Measurements from ENCODE around the gene ATG7. TPM values are rescaled to one million over a fixed set of nuclear protein-coding genes. Genes with fewer than 3 reads are reported as not detected.

The ATG7 gene
- polyA plus RNA-seq, 2 of the 4 experiments (the other 2 are of a cell fraction) = 27.2 to 41.2 TPM

GRCh38 chr3:11224010-11224409 lies 48.2 kb upstream of the ATG7 start (continued):
- TF ChIP-seq E2F6 (IDR thresholded peaks at IDR 0.05; ENCODE audit: borderline replicate concordance, low read depth) (no peak), EHF (CRISPR knock-in tag; IDR thresholded peaks at IDR 0.05) (no peak), SMC3 (IDR thresholded peaks at IDR 0.05) (no peak), NFE2L2 (conservative IDR thresholded peaks at IDR 0.05; ENCODE audit: low read length) (no peak)

GRCh38 chr3:11224870-11225229 lies 47.3 kb upstream of the ATG7 start:
- ChIA-PET POLR2A (no interaction called here), CTCF (interaction anchor here (0.9 to 3.7 kb wide), 4 partner anchors 10 to 71 kb away, joined by 3 to 13 read pairs (median 5); partner anchors contain the start of gene HRH1)
- ATAC-seq (0 out of 6 replicates have a peak, but pooled peaks of 1 of the 2 experiments have one; percentile 8), FAIRE-seq (no peak), DNase-seq (ENCODE audit: low read depth in 1 of 2, low spot score in 1 of 2) (no peak)
- TF ChIP-seq KDM1A (IDR thresholded peaks at IDR 0.05; ENCODE audit: low read depth) = no peak
- no peak for TF ChIP-seq HOXB13 (CRISPR knock-in tag; IDR thresholded peaks at IDR 0.05; ENCODE audit: low read depth)
- no peak for TF ChIP-seq FOSB (CRISPR knock-in tag; IDR thresholded peaks at IDR 0.05)
- TF ChIP-seq NPAS2 (CRISPR knock-in tag; IDR thresholded peaks at IDR 0.05; ENCODE audit: borderline replicate concordance) = no peak
- TF ChIP-seq REST (IDR thresholded peaks at IDR 0.05) = no peak
- no peak for TF ChIP-seq POLR2A (IDR thresholded peaks at IDR 0.05; ENCODE audit: low read length)
- TF ChIP-seq PHF8 (IDR thresholded peaks at IDR 0.05; ENCODE audit: borderline replicate concordance, low read depth) = no peak
- no peak for TF ChIP-seq RARB (CRISPR knock-in tag; IDR thresholded peaks at IDR 0.05)
- H3K4me1 ChIP-seq = peaks cover 6% of the 10 kb centered on the region; the same call in 1 of the 3 replicates
- peak overlapping the region; percentile 64 for H3K4me3 ChIP-seq
- peak overlapping the region; percentile 90 to 92 for H3K27ac ChIP-seq
- peak overlapping the region; percentile 90 for H3K4me2 ChIP-seq
- WGBS (ENCODE audit: missing lambda C conversion rate) = 84% methylated on average over 3 of the region's 3 CpGs
- H3K9me3 ChIP-seq = no peaks in the 10 kb centered on the region

- DNase-seq (ENCODE audit: low read depth in 1 of 2, low spot score in 1 of 2) = no peak
- Histone ChIP-seq H3K9me3 (no peaks in the 10 kb centered on the region), H3K4me1 (peaks cover 6% of the 10 kb centered on the region; the same call in 1 of the 3 replicates), H3K4me2 (peak overlapping the region; percentile 90), H3K4me3 (peak overlapping the region; percentile 64), H3K27ac (peak overlapping the region; percentile 90 to 92)
- TF ChIP-seq ZNF302 (CRISPR knock-in tag; IDR thresholded peaks at IDR 0.05) (no peak), FOSB (CRISPR knock-in tag; IDR thresholded peaks at IDR 0.05) (0 out of 2 replicates have a peak, but pooled peaks have one; percentile 27), MYC (IDR thresholded peaks at IDR 0.05; ENCODE audit: borderline replicate concordance, low read length) (no peak), NPAS2 (CRISPR knock-in tag; IDR thresholded peaks at IDR 0.05; ENCODE audit: borderline replicate concordance) (no peak), ELK1 (IDR thresholded peaks at IDR 0.05; ENCODE audit: low read depth, low read length) (no peak), E2F6 (IDR thresholded peaks at IDR 0.05; ENCODE audit: borderline replicate concordance, low read depth) (no peak), RARB (CRISPR knock-in tag; IDR thresholded peaks at IDR 0.05) (no peak), PHF8 (IDR thresholded peaks at IDR 0.05; ENCODE audit: borderline replicate concordance, low read depth) (no peak), HOXB5 (CRISPR knock-in tag; IDR thresholded peaks at IDR 0.05) (no peak), CEBPB (IDR thresholded peaks at IDR 0.05) (no peak), JUN (IDR thresholded peaks at IDR 0.05) (peak in 1 of 2 experiments; percentile 19; a peak in 1 of 5 replicates), JUNB (IDR thresholded peaks at IDR 0.05) (no peak), GATA3 (IDR thresholded peaks at IDR 0.05; ENCODE audit: borderline replicate concordance) (no peak), KDM1A (IDR thresholded peaks at IDR 0.05; ENCODE audit: low read depth) (no peak), BCL3 (IDR thresholded peaks at IDR 0.05) (no peak)
- 13% methylated on average over 6 of the region's 6 CpGs for WGBS (ENCODE audit: missing lambda C conversion rate)
- ChIA-PET POLR2A (interaction anchor here (0.9 kb wide), 1 partner anchor 11 kb away, joined by 3 read pairs; no protein-coding TSS in a partner anchor), CTCF (interaction anchor here (0.9 to 3.7 kb wide), 4 partner anchors 8 to 72 kb away, joined by 3 to 13 read pairs (median 5); partner anchors contain the start of gene HRH1)
- ATAC-seq = peak; percentile 74 to 77
- no peak for FAIRE-seq
Observed at GRCh38 chr3:11226042-11226370, 46.2 kb upstream of the ATG7 start.

All from A549 (cell line).